Naive thymus-derived CD8-positive, alpha-beta T cell (primary cell): ENCODE data around the gene PRIM1. TPM values are rescaled to one million over a fixed set of nuclear protein-coding genes. Genes with fewer than 3 reads are reported as not detected.
A peak's percentile ranks its signal among the peaks of the same experiment; 100 is the strongest.

Experiments
- ATAC-seq, 2 donors: fragments of 150-1000 bp; cut with Tn5 transposase in 1 of 2; sonication (Bioruptor Pico), chemical (Tn5 transposase) in 1 of 2; 1 replicate in 1 of 2; 2 replicates in 1 of 2; pipeline ENCODE4 v1.10.0; 2021; ENCODE audit warnings: mild to moderate bottlenecking in 2 of 2, moderate library complexity in 2 of 2
- POLR2A ChIA-PET: fragments of 350-600 bp; sonication (Branson Sonifier 250); formaldehyde crosslinking; loops from one replicate; lab custom pipeline; 2021; ENCODE audit warnings: antibody characterized with exemption; lab: Charles Lee
- DNase-seq, 10 donors: peaks; one replicate each; pipeline versions ENCODE4 v3.0.0 to v3.0.0-alpha.2; 2020 to 2022
- H3K27ac Mint-ChIP-seq, 10 donors: one replicate each; pipeline ENCODE4 v1.8.0; 2020 to 2022; ENCODE audit warnings: mild to moderate bottlenecking in 10 of 10, mixed read lengths in 10 of 10, moderate library complexity in 4 of 10, inconsistent platforms in 1 of 10
- H3K27me3 Mint-ChIP-seq, 5 donors: one replicate each; pipeline ENCODE4 v1.8.0; 2021 to 2022; ENCODE audit warnings: mixed read lengths in 5 of 5
- H3K36me3 Mint-ChIP-seq, 3 donors: one replicate each; pipeline ENCODE4 v1.8.0; 2020 to 2022; ENCODE audit warnings: mixed read lengths in 3 of 3, mild to moderate bottlenecking in 2 of 3, inconsistent platforms in 1 of 3
- H3K4me1 Mint-ChIP-seq, 4 donors: one replicate each; pipeline ENCODE4 v1.8.0; 2021 to 2022; ENCODE audit warnings: mixed read lengths in 4 of 4
- H3K4me3 Mint-ChIP-seq, 10 donors: one replicate each; pipeline ENCODE4 v1.8.0; 2020 to 2022; ENCODE audit warnings: mild to moderate bottlenecking in 10 of 10, mixed read lengths in 10 of 10, moderate library complexity in 6 of 10, inconsistent platforms in 1 of 10
- H3K9me3 Mint-ChIP-seq, 9 donors: one replicate each; pipeline ENCODE4 v1.8.0; 2020 to 2022; ENCODE audit warnings: mixed read lengths in 9 of 9, mild to moderate bottlenecking in 3 of 9, inconsistent platforms in 1 of 9, moderate library complexity in 1 of 9
- polyA plus RNA-seq, 3 donors: library from polyadenylated mRNA; unstranded; fragments of 300-500 nt; fragmentation: Illumina TruSeq; gene quantifications; one replicate each; pipeline ENCODE4 v1.2.3, GENCODE V29; 2021
- total RNA-seq, 8 experiments: library from RNA in 2 of 8; stranded (reverse) in 2 of 8; gene quantifications; one replicate each; pipeline ENCODE4 v1.2.3 and lab custom pipeline; 2021 to 2026

PRIM1 gene
- total and polyA plus RNA-seq, 5 experiments from 2014 or later: 26.3 to 49.1 (median 43.8) TPM

- Mint-ChIP-seq H3K27me3 (peaks cover 0 to 2% (median 0%) of the 10 kb centered on the region in 5 donors), H3K36me3 (peaks cover 0 to 27% (median 0%) of the 10 kb centered on the region in 3 donors), H3K9me3 (no peaks in the 10 kb centered on the region), H3K4me3 (peak overlapping the region; percentile 94 to 100 (median 99)), H3K27ac (peak overlapping the region; percentile 97 to 100 (median 98)), H3K4me1 (peaks cover 18 to 48% (median 40%) of the 10 kb centered on the region in 4 donors)
- peak; percentile 52 to 58 for ATAC-seq
- DNase-seq: peak; percentile 46 to 81 (median 64)
- POLR2A ChIA-PET: interaction anchor here (0.5 to 7.7 kb wide), 31 partner anchors 11 to 1054 kb away, joined by 3 to 218 read pairs (median 4); partner anchors contain the start of genes ATP5F1B, BAZ2A, NAB2 and NACA
Observed at GRCh38 chr12:56687223-56688128, 64.6 kb downstream of the PRIM1 start.

- peaks cover 23 to 65% (median 54%) of the 10 kb centered on the region in 4 donors for H3K4me1 Mint-ChIP-seq
- DNase-seq (peak in 2 of 10 donors; percentile 25 to 29), ATAC-seq (no peak)
Observed at GRCh38 chr12:56684745-56685359, 67.3 kb downstream of the PRIM1 start.

GRCh38 chr12:56682323-56682722 lies 69.8 kb downstream of the PRIM1 start:
- Mint-ChIP-seq H3K4me1 (peaks cover 24 to 79% (median 61%) of the 10 kb centered on the region in 4 donors), H3K9me3 (no peaks in the 10 kb centered on the region), H3K27ac (peak overlapping the region; percentile 76 to 98 (median 88)), H3K27me3 (no peaks in the 10 kb centered on the region), H3K36me3 (peaks cover 0 to 55% (median 4%) of the 10 kb centered on the region in 3 donors), H3K4me3 (peak overlapping the region; percentile 33 to 99 (median 66))
- no peak for DNase-seq
- ATAC-seq: no peak
- POLR2A ChIA-PET: interaction anchor here (1.5 to 2.3 kb wide), 3 partner anchors 8 to 43 kb away, joined by 4 to 15 read pairs (median 5); partner anchors contain the start of gene NACA

More at GRCh38 chr12:56684745-56685359, 67.3 kb downstream of the PRIM1 start:
- Mint-ChIP-seq H3K36me3 (peaks cover 0 to 42% (median 4%) of the 10 kb centered on the region in 3 donors), H3K27ac (peak overlapping the region; percentile 90 to 100 (median 97)), H3K4me3 (peak overlapping the region; percentile 89 to 100 (median 99)), H3K9me3 (no peaks in the 10 kb centered on the region), H3K27me3 (peaks cover 0 to 2% (median 0%) of the 10 kb centered on the region in 5 donors)
- POLR2A ChIA-PET: interaction anchor here (0.7 to 7.7 kb wide), 9 partner anchors 9 to 378 kb away, joined by 4 to 218 read pairs (median 63); partner anchors contain the start of genes ATP5F1B, BAZ2A, IL23A and NACA

Other genes with a start within 250 kb of the PRIM1 start
- gene RBMS2, start 230.5 kb downstream of the PRIM1 start, total RNA-seq: 1 to 10 TPM; 4.1 to 4.7 TPM
- gene RBMS2, start 230.5 kb downstream of the PRIM1 start, polyA plus RNA-seq: 1 to 10 TPM; 1.2 to 6.2 (median 2.2) TPM
- gene BAZ2A, start 122.0 kb downstream of the PRIM1 start, total RNA-seq: 100 to 1,000 TPM; 198 to 202 TPM
- 10 to 100 TPM; 14.3 to 29.5 (median 24.1) TPM for gene BAZ2A, start 122.0 kb downstream of the PRIM1 start, polyA plus RNA-seq
- 100 to 1,000 TPM; 269 to 285 TPM for gene ATP5F1B, start 106.3 kb downstream of the PRIM1 start, total RNA-seq
- gene ATP5F1B, start 106.3 kb downstream of the PRIM1 start, polyA plus RNA-seq: 100 to 1,000 TPM; 724 to 879 (median 771) TPM
- 100 to 1,000 TPM; 179 to 197 TPM for gene PTGES3, start 64.0 kb downstream of the PRIM1 start, total RNA-seq
- 100 to 1,000 TPM; 229 to 236 (median 234) TPM for gene PTGES3, start 64.0 kb downstream of the PRIM1 start, polyA plus RNA-seq
- gene NACA, start 27.0 kb downstream of the PRIM1 start, total RNA-seq: 1,000 to 10,000 TPM; 1,471 to 1,474 TPM
- 1,000 to 10,000 TPM; 1,330 to 1,441 (median 1,344) TPM for gene NACA, start 27.0 kb downstream of the PRIM1 start, polyA plus RNA-seq
- 1 to 10 TPM; 1.2 to 1.3 TPM for gene HSD17B6, start 11.0 kb upstream of the PRIM1 start, total RNA-seq
- 1 to 10 TPM in 2 of 3 donors, under 1 TPM in 1; 0.71 to 1.3 (median 1.1) TPM for gene HSD17B6, start 11.0 kb upstream of the PRIM1 start, polyA plus RNA-seq
- not detected for gene SDR9C7, start 182.1 kb upstream of the PRIM1 start, total RNA-seq
- gene SDR9C7, start 182.1 kb upstream of the PRIM1 start, polyA plus RNA-seq: not detected
- gene RDH16, start 205.3 kb upstream of the PRIM1 start, total RNA-seq: 1 to 10 TPM; 1.6 to 1.7 TPM
- under 1 TPM in 1 of 3 donors, not detected in 2; 0.08 TPM for gene RDH16, start 205.3 kb upstream of the PRIM1 start, polyA plus RNA-seq